Hepatocyte (in vitro differentiated cells): ENCODE measurements around the gene OLA1. TPM values are rescaled to one million over a fixed set of nuclear protein-coding genes. Genes with fewer than 3 reads are reported as not detected.
A peak's percentile ranks its signal among the peaks of the same experiment; 100 is the strongest.

Experiments used
- DNase-seq: peaks from one replicate; pipeline ENCODE4 v3.0.0-alpha.2; 2016; ENCODE audit warnings: low spot score
- H2AFZ ChIP-seq: fragments of 200-600 bp; sonication (generic); 2 replicates; pipeline ENCODE4 v1.6.0; 2016; ENCODE audit warnings: antibody characterized with exemption, mild to moderate bottlenecking
- H3K27ac ChIP-seq: fragments of 200-600 bp; sonication (generic); 2 replicates; pipeline ENCODE4 v1.5.1; 2016; ENCODE audit warnings: mild to moderate bottlenecking
- H3K27me3 ChIP-seq: fragments of 200-600 bp; sonication (generic); 2 replicates; pipeline ENCODE4 v1.6.1; 2016
- H3K36me3 ChIP-seq: fragments of 200-600 bp; sonication (generic); replicated peaks from 2 replicates; pipeline ENCODE4 v1.5.1; 2016; ENCODE audit warnings: low read depth; ENCODE audit not compliant: insufficient read depth
- H3K4me1 ChIP-seq: fragments of 200-600 bp; sonication (generic); 2 replicates; pipeline ENCODE4 v1.5.1; 2016; ENCODE audit warnings: mild to moderate bottlenecking, moderate library complexity; ENCODE audit not compliant: insufficient read depth
- H3K4me2 ChIP-seq: fragments of 200-600 bp; sonication (generic); 2 replicates; pipeline ENCODE4 v1.6.0; 2016
- H3K4me3 ChIP-seq: fragments of 200-600 bp; sonication (generic); 2 replicates; pipeline ENCODE4 v1.5.1; 2016; ENCODE audit warnings: mild to moderate bottlenecking
- H3K79me2 ChIP-seq: fragments of 200-600 bp; sonication (generic); 2 replicates; pipeline ENCODE4 v1.6.0; 2017; ENCODE audit warnings: mild to moderate bottlenecking
- H3K9me2 ChIP-seq: fragments of 200-600 bp; sonication (generic); replicated peaks from 2 replicates; pipeline ENCODE4 v1.6.0; 2017; ENCODE audit warnings: mild to moderate bottlenecking; ENCODE audit not compliant: insufficient read depth
- H3K9me3 ChIP-seq: fragments of 200-600 bp; sonication (generic); 2 replicates; pipeline ENCODE4 v1.5.1; 2016; ENCODE audit warnings: low read depth, mild to moderate bottlenecking
- H4K20me1 ChIP-seq: fragments of 200-600 bp; sonication (generic); 2 replicates; pipeline ENCODE4 v1.6.0; 2016; ENCODE audit warnings: mild to moderate bottlenecking; ENCODE audit not compliant: insufficient read depth, poor library complexity, severe bottlenecking
- EZH2 ChIP-seq: fragments of 200-600 bp; sonication (generic); IDR thresholded peaks from 2 replicates; pipeline ENCODE4 v1.6.1; 2016; ENCODE audit warnings: antibody characterized with exemption, mild to moderate bottlenecking, borderline replicate concordance
- EZH2phosphoT487 ChIP-seq: fragments of 200-600 bp; sonication (generic); IDR thresholded peaks from one replicate; pipeline ENCODE4 v1.6.1; 2018; ENCODE audit warnings: antibody characterized with exemption, mild to moderate bottlenecking, low read depth, moderate library complexity; ENCODE audit not compliant: unreplicated experiment, severe bottlenecking
- WGBS: methylation state at CpG from one replicate; pipeline ENCODE4 v1.1.6; 2016; ENCODE audit warnings: low lambda C conversion rate; ENCODE audit errors: missing lambda C conversion rate; 5-methylcytosine and 5-hydroxymethylcytosine counted together
- polyA plus RNA-seq: library from polyadenylated mRNA; unstranded; fragments of >200 nt; fragmentation: Nextera tagmentation; extraction: Ambion mirVana; gene quantifications from 2 replicates; pipeline ENCODE4 v1.2.1, GENCODE V29; 2016
- total RNA-seq: library from RNA; depleted of rRNA; stranded (reverse); fragments of >200 nt; gene quantifications from 2 replicates; pipeline ENCODE4 v1.2.3, GENCODE V29; 2014
- TF ChIP-seq, protein P1 (sequence below): fragments of 200-600 bp; sonication (generic); IDR thresholded peaks from 2 replicates; pipeline ENCODE4 v1.5.1; 2016; ENCODE audit warnings: antibody characterized with exemption, mild to moderate bottlenecking; ENCODE audit not compliant: poor library complexity

The OLA1 gene
- total and polyA plus RNA-seq, 2 experiments from 2014 or later: 89.3 to 89.6 TPM

GRCh38 chr2:174088706-174089460 lies 159.4 kb downstream of the OLA1 start:
- H3K9me3 ChIP-seq: no peaks in the 10 kb centered on the region
- H4K20me1 ChIP-seq: no peaks in the 10 kb centered on the region
- no peak for TF ChIP-seq EZH2
- TF ChIP-seq, protein P1, sequence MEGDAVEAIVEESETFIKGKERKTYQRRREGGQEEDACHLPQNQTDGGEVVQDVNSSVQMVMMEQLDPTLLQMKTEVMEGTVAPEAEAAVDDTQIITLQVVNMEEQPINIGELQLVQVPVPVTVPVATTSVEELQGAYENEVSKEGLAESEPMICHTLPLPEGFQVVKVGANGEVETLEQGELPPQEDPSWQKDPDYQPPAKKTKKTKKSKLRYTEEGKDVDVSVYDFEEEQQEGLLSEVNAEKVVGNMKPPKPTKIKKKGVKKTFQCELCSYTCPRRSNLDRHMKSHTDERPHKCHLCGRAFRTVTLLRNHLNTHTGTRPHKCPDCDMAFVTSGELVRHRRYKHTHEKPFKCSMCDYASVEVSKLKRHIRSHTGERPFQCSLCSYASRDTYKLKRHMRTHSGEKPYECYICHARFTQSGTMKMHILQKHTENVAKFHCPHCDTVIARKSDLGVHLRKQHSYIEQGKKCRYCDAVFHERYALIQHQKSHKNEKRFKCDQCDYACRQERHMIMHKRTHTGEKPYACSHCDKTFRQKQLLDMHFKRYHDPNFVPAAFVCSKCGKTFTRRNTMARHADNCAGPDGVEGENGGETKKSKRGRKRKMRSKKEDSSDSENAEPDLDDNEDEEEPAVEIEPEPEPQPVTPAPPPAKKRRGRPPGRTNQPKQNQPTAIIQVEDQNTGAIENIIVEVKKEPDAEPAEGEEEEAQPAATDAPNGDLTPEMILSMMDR: no peak
- TF ChIP-seq EZH2phosphoT487: no peak
- peak overlapping the region; percentile 36 for H3K4me2 ChIP-seq
- no peaks in the 10 kb centered on the region for H3K9me2 ChIP-seq
- WGBS: 88% methylated on average over 5 of the region's 5 CpGs
- no peaks in the 10 kb centered on the region for H3K4me1 ChIP-seq
- peak overlapping the region; percentile 13 for H3K27ac ChIP-seq
- H3K79me2 ChIP-seq: no peaks in the 10 kb centered on the region
- no peak overlapping the region for H3K4me3 ChIP-seq
- no peaks in the 10 kb centered on the region for H3K36me3 ChIP-seq
- H3K27me3 ChIP-seq: no peaks in the 10 kb centered on the region
- DNase-seq: no peak
- H2AFZ ChIP-seq: no peak overlapping the region

DNA sequence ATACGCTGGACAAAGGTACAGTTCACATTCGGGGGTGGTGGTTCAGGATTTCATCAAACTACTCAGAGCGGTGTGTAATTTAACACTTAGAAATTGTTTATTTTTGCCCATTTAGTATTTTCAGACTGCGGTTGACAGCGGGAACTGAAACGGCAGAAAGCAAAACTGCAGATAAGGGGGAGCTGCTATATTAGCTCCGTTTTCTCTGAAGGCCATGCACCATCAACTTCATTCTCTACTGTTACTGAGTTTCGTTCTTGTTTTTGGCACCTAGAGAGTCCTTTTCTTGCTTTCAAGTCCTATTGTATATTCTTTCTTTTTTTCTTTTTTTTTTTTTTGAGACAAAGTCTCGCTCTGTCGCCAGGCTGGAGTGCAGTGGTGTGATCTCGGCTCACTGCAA lies 161.6 kb downstream of the OLA1 start:
- TF ChIP-seq EZH2 (no peak), EZH2phosphoT487 (no peak)
- TF ChIP-seq, protein P1: no peak
- WGBS: 96% methylated on average over 9 of the region's 11 CpGs

GRCh38 chr2:174085781-174086180 lies 162.6 kb downstream of the OLA1 start:
- H3K36me3 ChIP-seq: no peaks in the 10 kb centered on the region
- no peaks in the 10 kb centered on the region for H3K9me3 ChIP-seq
- H3K27me3 ChIP-seq: no peaks in the 10 kb centered on the region
- H4K20me1 ChIP-seq: no peaks in the 10 kb centered on the region
- DNase-seq: no peak
- H3K79me2 ChIP-seq: no peaks in the 10 kb centered on the region
- no peak overlapping the region for H3K27ac ChIP-seq
- H3K4me2 ChIP-seq: no peak overlapping the region
- H3K4me3 ChIP-seq: no peak overlapping the region
- H3K9me2 ChIP-seq: no peaks in the 10 kb centered on the region
- 93% methylated on average over 1 of the region's 1 CpG for WGBS
- TF ChIP-seq EZH2phosphoT487 (no peak), EZH2 (no peak)
- H3K4me1 ChIP-seq: no peaks in the 10 kb centered on the region
- no peak overlapping the region for H2AFZ ChIP-seq

More for the DNA sequence above, 161.6 kb downstream of the OLA1 start:
- Histone ChIP-seq H3K27ac (no peak overlapping the region), H3K27me3 (no peaks in the 10 kb centered on the region), H4K20me1 (no peaks in the 10 kb centered on the region), H3K9me3 (no peaks in the 10 kb centered on the region), H3K4me3 (no peak overlapping the region), H3K9me2 (no peaks in the 10 kb centered on the region), H3K36me3 (no peaks in the 10 kb centered on the region), H3K79me2 (no peaks in the 10 kb centered on the region), H3K4me2 (no peak overlapping the region), H2AFZ (no peak overlapping the region), H3K4me1 (no peaks in the 10 kb centered on the region)
- DNase-seq: no peak

- no peak overlapping the region for H2AFZ ChIP-seq
- H3K9me2 ChIP-seq: no peaks in the 10 kb centered on the region
- H3K36me3 ChIP-seq: no peaks in the 10 kb centered on the region
- H3K9me3 ChIP-seq: no peaks in the 10 kb centered on the region
- no peak overlapping the region for H3K4me3 ChIP-seq
- no peak overlapping the region for H3K27ac ChIP-seq
- no peaks in the 10 kb centered on the region for H4K20me1 ChIP-seq
- no peak for DNase-seq
- H3K4me2 ChIP-seq: no peak overlapping the region
- no peaks in the 10 kb centered on the region for H3K27me3 ChIP-seq
- WGBS: 46% methylated on average over 3 of the region's 3 CpGs
- H3K4me1 ChIP-seq: no peaks in the 10 kb centered on the region
- H3K79me2 ChIP-seq: no peaks in the 10 kb centered on the region
- no peak for TF ChIP-seq EZH2
- TF ChIP-seq, protein P1: no peak
- no peak for TF ChIP-seq EZH2phosphoT487
These were observed 164.4 kb downstream of the OLA1 start for GRCh38 chr2:174083843-174084458.
